HPDE6-E6E7 (cell line): Measurements from ENCODE around the gene RNASE11.
"Not testable (repeated sequence)": the region's sequence is repeated elsewhere in the genome, so short reads cannot be mapped to it uniquely, and the experiment has no call there.

Experiments
- DNase-seq: peaks from one replicate; pipeline ENCODE4 v3.0.0; 2011; ENCODE audit warnings: missing footprints; ENCODE audit errors: extremely low spot score

The RNASE11 gene

DNA sequence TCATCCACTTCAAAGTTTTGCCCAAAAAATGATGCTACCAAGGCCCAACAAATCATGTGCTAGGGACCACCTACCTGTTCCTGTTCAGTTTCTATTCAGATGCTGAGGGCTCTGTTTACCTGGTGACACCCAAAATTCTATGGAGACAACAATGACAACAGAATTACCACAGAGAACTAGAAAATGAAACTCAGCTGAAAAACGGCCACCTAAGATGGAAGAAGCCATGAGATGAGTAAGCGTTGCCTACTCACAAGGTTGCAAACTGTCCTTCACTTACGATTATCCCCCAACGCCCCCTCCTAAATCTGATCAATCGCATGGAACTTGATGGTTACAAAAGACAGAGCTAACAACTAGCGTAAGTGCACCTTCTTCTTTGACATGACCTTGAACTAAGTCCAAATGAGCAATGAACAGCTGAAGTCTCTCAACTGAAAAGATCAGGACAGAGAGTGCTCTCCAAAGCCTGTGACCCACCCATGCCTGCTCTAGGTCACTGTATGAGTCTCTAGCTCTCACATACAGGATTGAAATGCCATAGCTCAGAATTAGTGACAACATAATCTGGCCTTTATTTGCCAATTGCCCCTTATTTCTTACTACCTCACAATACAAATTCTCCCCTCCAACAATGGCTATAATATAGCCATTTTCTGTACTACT, at the start of gene RNASE11:
Gene RNASE11 (minus strand): TSS at position 513 of the 666 bp plus-strand sequence.
- no peak for DNase-seq

DNA sequence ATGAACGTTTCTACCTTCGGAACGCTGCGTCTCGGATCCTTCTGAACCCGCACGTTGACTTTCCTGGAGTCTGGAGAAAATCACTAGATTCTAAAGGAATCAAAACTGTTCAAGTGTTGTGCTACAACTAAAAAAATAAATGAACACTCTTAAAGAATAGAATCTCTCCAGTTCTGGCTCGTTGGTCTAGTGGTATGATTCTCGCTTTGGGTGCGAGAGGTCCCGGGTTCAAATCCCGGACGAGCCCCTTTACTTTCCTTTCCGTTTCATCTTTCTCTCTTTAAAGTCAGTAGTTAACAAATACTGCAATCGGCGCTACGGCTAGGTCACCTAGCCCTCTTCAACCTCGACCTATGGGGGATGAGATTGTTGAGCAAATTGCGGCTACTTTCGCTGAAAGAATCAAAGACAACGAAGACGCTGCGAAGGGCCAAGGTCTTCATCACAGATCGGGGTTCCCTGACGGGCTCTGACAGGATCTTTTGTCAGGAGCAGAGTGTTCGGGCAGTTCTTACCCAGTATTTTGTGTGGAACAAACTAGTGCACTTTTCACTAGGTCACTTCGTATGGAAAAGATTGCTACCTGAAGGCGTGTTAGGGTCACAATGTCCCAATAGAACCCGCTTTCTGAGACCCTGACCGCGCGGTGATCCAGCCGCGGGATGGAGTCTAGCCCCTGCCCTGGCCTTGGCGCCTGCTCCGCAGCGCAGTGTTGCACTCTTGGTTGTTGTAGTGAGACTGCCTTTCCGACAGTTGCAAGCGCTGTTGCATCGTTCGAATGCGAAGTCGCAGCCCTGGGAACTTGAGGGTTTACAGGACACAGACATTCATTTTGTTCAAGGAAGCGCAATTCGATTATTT, 45.3 kb upstream of the RNASE11 start:
- DNase-seq = peak; percentile 67

GRCh38 chr14:20632448-20632830, 44.6 kb upstream of the RNASE11 start:
- no peak for DNase-seq

- DNase-seq = peak; percentile 69
Measured at GRCh38 chr14:20631880-20632389, 44.1 kb upstream of the RNASE11 start.

DNA sequence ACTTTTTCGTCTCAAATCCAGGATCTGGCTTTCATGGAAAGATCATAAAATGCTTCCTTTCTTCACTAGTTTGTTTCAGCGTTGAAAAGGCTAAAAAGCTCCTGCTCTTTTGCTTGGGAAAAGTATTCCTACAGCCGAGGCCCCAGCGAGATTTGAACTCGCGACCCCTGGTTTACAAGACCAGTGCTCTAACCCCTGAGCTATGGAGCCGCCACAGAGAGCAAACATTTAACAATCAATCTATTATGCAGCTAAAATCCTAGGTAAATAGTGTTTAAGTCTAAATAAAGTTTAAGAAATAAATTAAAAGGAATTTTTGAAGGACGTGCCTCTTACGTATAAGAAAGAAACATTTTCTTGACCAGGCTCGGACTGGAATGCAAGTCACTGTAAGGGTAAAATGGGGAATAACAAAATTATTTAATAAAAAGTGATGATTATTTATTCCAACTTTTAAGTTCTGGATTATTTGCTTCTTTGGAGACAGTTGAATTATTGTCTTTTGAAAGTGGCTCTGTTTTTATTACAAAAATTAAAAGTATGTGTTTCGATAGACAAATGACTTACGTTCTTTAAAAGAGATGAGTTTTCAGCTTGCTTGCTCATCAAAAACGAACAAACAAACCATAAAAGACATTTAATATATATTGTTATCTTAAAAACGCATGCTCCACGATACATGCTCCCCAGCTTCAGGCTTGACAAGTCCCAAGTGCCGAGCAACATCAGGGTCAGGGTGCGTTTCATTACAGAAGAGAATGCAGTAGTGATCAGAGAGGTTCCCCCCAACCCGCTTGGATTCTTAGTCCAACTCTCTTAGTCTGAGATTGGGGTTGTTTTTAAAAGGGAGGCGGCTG, 43.5 kb upstream of the RNASE11 start:
- DNase-seq = no peak

DNA sequence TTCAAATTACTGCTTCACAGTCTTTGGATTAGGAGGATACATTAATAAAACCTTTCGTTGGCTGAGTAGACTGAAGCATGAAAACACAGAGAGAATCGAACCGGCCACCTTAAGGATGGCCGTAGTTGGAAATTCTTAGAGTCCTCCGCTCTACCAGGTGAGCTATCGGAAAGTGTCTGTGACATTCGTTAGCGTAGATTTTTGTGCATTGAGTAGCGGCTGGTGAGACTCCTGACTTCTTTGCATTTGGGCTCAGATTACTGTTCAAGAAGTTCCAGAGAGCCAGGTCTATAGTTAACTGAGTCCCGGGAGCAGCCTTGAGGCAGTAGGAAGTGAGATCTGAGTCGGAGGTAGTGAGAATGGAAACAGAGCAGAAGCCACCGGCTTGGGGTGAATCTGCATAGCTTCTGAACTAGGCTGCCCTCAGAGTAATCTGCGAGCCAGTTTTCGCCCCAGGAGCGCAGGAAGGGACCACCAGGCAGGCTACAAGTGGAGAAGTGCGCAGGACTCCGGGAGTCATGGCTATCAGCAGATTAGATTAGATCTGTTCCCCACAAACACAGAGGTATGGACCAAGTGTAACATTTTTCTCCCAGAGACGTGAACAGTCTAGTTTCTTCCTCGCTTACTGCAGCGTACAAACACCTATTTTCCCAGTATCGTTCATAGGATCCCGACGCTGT, 42.7 kb upstream of the RNASE11 start:
- peak; percentile 50 for DNase-seq

GRCh38 chr14:20628063-20628854, 40.5 kb upstream of the RNASE11 start:
- DNase-seq = no peak

GRCh38 chr14:20627346-20628027, 39.7 kb upstream of the RNASE11 start:
- DNase-seq = no peak

DNA sequence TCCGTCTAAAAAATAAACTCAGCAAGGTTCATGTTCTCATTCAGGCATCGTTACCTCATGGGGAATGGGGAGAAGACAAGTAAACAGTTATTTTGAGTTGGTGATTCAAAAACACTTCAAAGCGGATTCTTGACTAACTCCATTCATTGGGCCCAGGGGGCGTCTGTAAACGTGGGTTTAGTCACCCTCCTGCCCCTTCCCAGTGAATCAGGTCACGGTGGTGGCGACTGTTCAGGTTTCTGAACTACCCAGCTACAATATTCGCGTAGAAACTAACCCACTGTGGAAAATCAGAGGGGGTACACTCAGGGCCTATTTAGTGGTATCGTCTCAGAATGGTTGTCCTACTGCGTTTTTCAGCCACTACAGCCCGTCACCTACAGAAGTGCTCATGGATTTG, 38.5 kb upstream of the RNASE11 start:
- no peak for DNase-seq

DNA sequence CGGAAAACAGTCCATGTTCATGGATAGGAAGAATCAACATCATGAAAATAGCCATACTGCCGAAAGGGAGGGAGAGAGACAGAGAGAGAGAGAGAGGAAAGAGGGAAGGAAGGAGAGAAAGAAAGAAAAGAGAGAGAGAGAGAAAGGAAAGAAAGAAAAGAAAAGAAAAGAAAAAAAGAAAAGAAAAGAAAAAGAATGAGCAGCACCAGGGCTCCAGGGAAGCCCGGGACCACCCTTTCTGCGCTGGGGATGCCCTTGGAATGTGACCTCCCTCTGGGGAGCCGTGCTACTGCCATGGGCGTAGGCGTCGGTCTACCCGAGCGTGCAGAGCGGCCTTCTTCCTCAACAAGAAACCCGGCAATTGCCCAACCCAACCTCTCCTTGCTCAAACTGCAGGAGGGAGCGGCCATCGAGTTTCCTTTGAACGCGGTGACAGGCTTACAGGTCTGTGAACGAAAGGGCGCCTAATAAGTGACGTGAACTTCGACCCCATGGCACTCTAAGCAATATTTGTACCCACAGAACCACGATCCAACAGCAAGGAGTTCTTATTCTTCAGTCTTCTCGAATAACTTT, 36.8 kb upstream of the RNASE11 start:
- peak; percentile 69 for DNase-seq

GRCh38 chr14:20623798-20624197, 36.0 kb upstream of the RNASE11 start:
- no peak for DNase-seq

DNA sequence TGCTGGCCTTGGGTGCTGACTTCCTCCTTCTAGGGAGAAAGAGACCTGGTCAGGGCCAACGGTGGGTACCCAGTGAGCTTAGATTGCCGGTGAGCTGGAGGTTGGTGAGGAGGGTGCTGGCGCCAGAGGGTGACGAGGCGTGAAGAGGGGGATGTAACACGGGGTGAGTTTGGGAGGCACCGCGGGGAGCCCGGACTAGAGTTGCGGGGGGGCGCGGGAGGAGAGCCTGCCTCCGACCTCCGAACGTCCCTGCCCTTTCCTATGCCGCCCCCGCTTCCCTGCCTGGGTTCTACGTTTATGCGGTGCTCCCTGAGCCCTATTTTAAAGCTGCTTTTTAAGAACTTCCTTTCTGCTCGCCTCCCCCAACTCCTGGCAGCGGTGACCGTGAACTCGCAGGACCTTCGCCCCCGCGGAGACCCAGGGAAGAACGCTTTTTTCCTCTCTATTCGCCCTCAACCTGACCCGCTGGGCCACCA, 35.1 kb upstream of the RNASE11 start:
- no peak for DNase-seq

DNA sequence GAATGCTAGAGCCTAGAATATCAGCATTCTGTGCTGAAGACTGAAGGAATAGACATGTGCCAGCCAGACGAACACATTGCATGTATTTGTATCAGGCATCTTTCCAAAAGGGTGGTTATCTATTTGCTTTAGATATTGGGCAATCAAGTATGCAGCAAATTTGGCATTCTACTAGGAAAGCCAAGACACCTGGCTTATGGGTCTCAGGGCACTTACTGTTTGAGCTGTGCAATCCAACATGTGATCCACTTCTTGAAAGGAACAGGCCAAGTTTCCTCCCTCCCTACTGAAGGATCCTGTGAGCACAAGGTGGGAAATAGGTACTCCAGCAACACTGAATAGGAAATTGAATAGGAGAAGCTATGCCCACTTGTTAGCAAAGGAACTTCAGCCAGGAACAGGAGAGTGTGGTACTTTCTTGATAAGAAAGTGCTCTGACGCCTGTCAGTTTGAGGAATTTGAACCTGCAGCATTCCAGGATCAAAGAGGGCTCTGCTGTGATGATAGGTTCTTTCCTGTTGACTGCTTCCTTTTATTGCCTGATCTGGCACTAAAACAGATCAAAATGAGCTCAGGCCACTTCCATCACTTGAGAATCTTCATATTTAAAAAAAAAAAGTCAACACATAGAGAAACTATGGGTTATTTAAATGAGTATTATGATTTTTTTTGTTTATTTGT, 33.1 kb upstream of the RNASE11 start:
- no peak for DNase-seq

DNA sequence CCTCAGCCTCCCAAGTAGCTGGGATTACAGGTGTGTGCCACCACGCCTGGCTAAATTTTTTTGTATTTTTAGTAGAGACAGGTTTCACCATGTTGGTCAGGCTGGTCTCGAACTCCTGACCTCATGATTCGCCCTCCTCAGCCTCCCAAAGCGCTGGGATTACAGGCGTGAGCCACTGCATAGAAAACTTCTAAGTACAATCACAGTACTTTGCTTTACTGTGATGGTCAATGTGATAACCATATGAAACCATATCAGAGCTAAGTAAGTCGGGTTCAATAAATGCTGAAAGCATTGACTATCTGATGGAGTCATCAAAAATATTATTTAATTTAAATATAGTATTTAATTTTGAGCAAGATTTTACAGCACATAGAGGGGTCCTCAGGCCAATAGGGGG, 31.9 kb upstream of the RNASE11 start:
- not testable (repeated sequence) for DNase-seq

- no peak for DNase-seq
Measured at GRCh38 chr14:20618271-20618749, 30.5 kb upstream of the RNASE11 start.

GRCh38 chr14:20617138-20618003, 29.6 kb upstream of the RNASE11 start:
- DNase-seq = no peak

- no peak for DNase-seq
Measured at GRCh38 chr14:20615996-20616395, 28.2 kb upstream of the RNASE11 start.
